Thoracic aorta (tissue), 2 donors: ENCODE data around the gene CHCHD6. TPM values are rescaled to one million over a fixed set of nuclear protein-coding genes. Genes with fewer than 3 reads are reported as not detected.

Source experiments
- ATAC-seq: fragments of 150-250 bp; one replicate; pipeline ENCODE4 v1.8.0; 2017; ENCODE audit warnings: low read depth; ENCODE audit not compliant: insufficient number of reproducible peaks, low FRiP score
- DNase-seq: peaks from one replicate; pipeline ENCODE4 v3.0.0-alpha.2; 2020; ENCODE audit warnings: low spot score
- H3K27ac ChIP-seq, 2 donors: fragments of 200-600 bp; sonication (generic); 1 replicate in 1 of 2; 2 replicates in 1 of 2; pipeline ENCODE4 v1.5.1; 2016; ENCODE audit warnings: mild to moderate bottlenecking in 2 of 2, moderate library complexity in 2 of 2
- H3K27me3 ChIP-seq: fragments of 200-600 bp; sonication (generic); replicated peaks from 2 replicates; pipeline ENCODE4 v1.6.0; 2016; ENCODE audit warnings: mild to moderate bottlenecking; ENCODE audit not compliant: insufficient read depth
- H3K36me3 ChIP-seq: fragments of 200-600 bp; sonication (generic); one replicate; pipeline ENCODE4 v1.5.1; 2016
- H3K4me1 ChIP-seq, 2 donors: fragments of 200-600 bp; sonication (generic); 1 replicate in 1 of 2; 2 replicates in 1 of 2; pipeline versions ENCODE4 v1.5.1 to v1.6.0; 2016; ENCODE audit warnings: low read depth in 2 of 2, mild to moderate bottlenecking in 1 of 2; ENCODE audit not compliant: control insufficient read depth in 1 of 2
- H3K4me3 ChIP-seq: fragments of 200-600 bp; sonication (generic); 2 replicates; pipeline ENCODE4 v1.5.1; 2016; ENCODE audit warnings: mild to moderate bottlenecking
- H3K9me3 ChIP-seq: fragments of 200-600 bp; sonication (generic); 2 replicates; pipeline ENCODE4 v1.5.1; 2016
- total RNA-seq, 2 donors: library from RNA; depleted of rRNA; stranded (reverse); fragments of >200 nt; gene quantifications; one replicate each; pipeline versions ENCODE4 v1.1.0 to v1.2.3, GENCODE V29; 2016
- TF ChIP-seq, protein P1 (sequence below): fragments of 200-600 bp; sonication (generic); IDR thresholded peaks from one replicate; pipeline ENCODE4 v1.5.1; 2019; ENCODE audit warnings: antibody characterized with exemption

The CHCHD6 gene
- total RNA-seq, 2 donors from 2014 or later: 12.5 to 17.1 TPM

DNA sequence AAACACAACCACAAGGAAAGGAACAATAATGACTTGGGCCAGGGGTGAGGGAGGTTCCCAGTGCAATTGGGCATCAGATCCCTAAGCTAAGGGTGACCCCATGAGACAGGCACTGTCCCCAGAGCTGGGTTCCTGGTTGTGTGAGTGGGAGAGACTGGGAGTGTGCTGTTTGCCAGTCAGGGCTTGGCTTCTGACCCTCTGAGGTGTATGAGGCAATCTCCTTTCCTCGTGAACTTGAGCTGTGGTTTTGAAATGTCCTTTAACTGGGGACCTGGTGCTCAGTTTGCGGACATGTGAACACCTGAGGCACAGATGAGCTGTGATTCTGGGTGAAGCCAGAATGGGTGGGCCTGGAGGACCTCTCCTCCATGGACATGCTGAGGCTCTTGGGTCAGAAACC, 220.4 kb downstream of the CHCHD6 start:
- no peaks in the 10 kb centered on the region for H3K36me3 ChIP-seq
- no peak overlapping the region for H3K4me3 ChIP-seq
- peaks cover 9 to 35% of the 10 kb centered on the region in 2 donors for H3K4me1 ChIP-seq
- TF ChIP-seq, protein P1, sequence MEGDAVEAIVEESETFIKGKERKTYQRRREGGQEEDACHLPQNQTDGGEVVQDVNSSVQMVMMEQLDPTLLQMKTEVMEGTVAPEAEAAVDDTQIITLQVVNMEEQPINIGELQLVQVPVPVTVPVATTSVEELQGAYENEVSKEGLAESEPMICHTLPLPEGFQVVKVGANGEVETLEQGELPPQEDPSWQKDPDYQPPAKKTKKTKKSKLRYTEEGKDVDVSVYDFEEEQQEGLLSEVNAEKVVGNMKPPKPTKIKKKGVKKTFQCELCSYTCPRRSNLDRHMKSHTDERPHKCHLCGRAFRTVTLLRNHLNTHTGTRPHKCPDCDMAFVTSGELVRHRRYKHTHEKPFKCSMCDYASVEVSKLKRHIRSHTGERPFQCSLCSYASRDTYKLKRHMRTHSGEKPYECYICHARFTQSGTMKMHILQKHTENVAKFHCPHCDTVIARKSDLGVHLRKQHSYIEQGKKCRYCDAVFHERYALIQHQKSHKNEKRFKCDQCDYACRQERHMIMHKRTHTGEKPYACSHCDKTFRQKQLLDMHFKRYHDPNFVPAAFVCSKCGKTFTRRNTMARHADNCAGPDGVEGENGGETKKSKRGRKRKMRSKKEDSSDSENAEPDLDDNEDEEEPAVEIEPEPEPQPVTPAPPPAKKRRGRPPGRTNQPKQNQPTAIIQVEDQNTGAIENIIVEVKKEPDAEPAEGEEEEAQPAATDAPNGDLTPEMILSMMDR: no peak
- H3K27me3 ChIP-seq: no peaks in the 10 kb centered on the region
- no peak overlapping the region for H3K27ac ChIP-seq
- no peak for ATAC-seq
- no peaks in the 10 kb centered on the region for H3K9me3 ChIP-seq
- DNase-seq: no peak

DNA sequence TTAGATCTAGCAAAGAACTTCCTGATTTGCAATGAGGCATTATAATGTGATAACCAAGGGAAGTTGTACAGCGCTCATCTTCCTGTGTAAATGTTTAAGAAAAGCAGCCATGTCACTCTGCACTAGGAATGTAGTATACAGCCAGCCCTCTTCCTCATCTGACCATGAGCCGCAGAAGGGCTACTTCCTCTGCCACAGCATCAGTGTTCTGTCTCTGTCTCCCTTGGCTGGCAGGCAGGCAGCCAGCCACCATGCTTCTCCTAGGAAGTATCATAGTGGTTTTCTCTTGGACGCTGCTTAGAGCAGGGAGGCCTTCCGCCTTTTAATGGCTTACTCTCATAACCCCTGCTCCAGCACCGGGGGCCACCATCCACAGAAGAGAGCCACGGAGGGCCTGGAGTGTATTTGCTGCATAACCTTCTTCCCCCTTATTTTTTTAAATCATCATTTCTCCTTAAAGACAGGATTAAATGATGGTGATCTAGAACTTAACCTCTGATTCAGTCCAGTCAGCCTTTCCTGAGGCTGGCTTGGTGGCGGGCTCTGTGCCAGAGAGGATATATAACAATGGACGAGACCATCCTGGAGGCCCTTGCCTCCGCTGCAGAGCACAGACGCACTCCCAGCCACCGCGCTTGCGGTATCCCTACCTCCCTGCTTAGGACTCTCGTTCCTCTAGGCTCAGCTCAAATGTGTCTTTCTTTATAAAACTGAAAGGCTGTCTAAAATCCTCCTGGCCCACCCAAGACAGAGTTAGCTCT, 221.6 kb downstream of the CHCHD6 start:
- H3K27ac ChIP-seq: peak overlapping the region in 1 of 2 donors; percentile 44
- TF ChIP-seq, protein P1: no peak
- H3K27me3 ChIP-seq: no peaks in the 10 kb centered on the region
- no peak for ATAC-seq
- DNase-seq: no peak
- peaks cover 9 to 38% of the 10 kb centered on the region in 2 donors for H3K4me1 ChIP-seq
- no peak overlapping the region for H3K4me3 ChIP-seq
- no peaks in the 10 kb centered on the region for H3K36me3 ChIP-seq
- no peaks in the 10 kb centered on the region for H3K9me3 ChIP-seq

DNA sequence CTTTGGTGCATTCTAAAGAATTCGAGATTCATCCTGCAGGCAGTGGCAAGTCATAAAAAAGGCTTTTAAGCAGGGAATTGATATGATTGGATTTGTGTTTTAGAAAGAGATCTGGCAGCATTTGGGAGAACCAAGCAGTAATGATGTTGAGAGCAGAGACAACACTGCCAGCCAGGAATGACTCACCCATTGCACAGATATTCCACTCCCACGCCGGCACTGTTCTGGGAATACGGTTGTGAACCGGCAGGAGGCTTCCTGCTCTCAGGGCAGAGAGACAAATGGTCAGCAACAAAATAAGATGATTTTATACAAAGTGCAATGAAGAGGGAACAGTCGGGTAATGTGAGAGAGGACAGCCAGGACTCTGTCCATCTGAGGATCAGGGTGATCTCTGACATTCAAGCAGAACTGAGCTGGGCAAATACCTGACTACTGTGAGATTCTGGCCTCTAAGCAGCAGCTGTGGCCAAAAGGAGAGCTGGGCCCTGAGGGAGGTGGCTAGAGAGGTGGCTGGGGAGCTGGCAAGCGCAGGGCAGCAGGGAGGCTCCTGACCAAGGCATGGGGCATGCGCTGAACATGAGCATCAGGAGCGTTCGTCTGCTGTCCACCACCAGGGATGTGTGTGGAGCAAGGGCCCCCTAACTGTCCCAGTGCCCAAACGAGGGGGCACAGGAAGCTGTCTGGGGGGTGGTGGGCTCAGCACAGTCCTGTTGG, 222.8 kb downstream of the CHCHD6 start:
- H3K36me3 ChIP-seq: no peaks in the 10 kb centered on the region
- DNase-seq (peak; percentile 70), ATAC-seq (peak; percentile 87)
- H3K9me3 ChIP-seq: no peaks in the 10 kb centered on the region
- no peaks in the 10 kb centered on the region for H3K27me3 ChIP-seq
- peak overlapping the region; percentile 64 to 68 for H3K27ac ChIP-seq
- peaks cover 9 to 50% of the 10 kb centered on the region in 2 donors for H3K4me1 ChIP-seq
- H3K4me3 ChIP-seq: peak overlapping the region; percentile 2
- TF ChIP-seq, protein P1: peak; percentile 37

DNA sequence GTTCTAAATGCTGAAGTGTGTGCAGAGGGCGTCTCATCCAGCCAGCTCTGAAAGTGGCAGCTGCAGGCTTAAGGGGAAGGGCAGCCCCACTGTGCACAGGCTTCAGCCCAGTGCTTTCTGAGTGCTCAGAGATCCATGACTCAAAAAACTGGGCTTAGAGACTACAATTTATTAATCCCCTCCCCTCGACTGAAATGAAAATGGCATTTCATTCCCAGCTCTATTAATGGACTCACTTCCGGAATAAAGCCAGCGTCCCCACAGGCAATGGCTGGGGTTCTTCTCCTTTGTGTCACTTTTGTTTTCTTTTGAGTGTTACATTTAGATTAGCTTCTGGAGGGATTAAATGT, 223.3 kb downstream of the CHCHD6 start:
- Histone ChIP-seq H3K36me3 (no peaks in the 10 kb centered on the region), H3K9me3 (no peaks in the 10 kb centered on the region), H3K4me3 (peak overlapping the region; percentile 2), H3K4me1 (peaks cover 9 to 56% of the 10 kb centered on the region in 2 donors), H3K27me3 (no peaks in the 10 kb centered on the region), H3K27ac (peak overlapping the region; percentile 64 to 68)
- TF ChIP-seq, protein P1: no peak
- DNase-seq: no peak
- ATAC-seq: no peak

DNA sequence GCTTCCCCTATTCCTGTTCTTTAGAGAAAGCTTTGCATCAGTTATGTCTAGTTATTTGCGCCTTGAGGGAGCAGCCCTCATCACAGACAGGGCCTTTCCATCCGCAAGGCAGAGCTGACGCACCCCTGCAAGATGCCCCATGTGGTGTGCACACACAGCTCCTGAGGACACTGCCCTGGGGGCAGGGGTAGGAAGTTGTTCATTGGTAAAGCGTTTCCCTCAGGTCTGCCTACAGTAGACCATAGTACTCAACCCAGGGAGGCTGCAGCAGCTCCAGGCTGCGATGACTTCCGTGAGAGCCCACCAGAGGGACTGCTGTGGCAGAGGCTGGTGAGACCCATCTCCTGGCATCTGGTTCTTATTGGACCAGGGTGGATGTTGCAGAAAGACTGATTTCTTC, 223.8 kb downstream of the CHCHD6 start:
- no peaks in the 10 kb centered on the region for H3K9me3 ChIP-seq
- ATAC-seq (no peak), DNase-seq (no peak)
- H3K4me3 ChIP-seq: no peak overlapping the region
- no peaks in the 10 kb centered on the region for H3K36me3 ChIP-seq
- no peaks in the 10 kb centered on the region for H3K27me3 ChIP-seq
- peaks cover 9 to 60% of the 10 kb centered on the region in 2 donors for H3K4me1 ChIP-seq
- TF ChIP-seq, protein P1: no peak
- H3K27ac ChIP-seq: peak overlapping the region in 1 of 2 donors; percentile 64
